Muscle layer of duodenum (tissue), 2 donors: ENCODE measurements around the gene CARHSP1.

Experiments
- H3K27ac ChIP-seq: one replicate; pipeline ENCODE4 v1.7.0; 2013; ENCODE audit warnings: mild to moderate bottlenecking, low read length
- H3K27me3 ChIP-seq: one replicate; pipeline ENCODE4 v1.7.0; 2013; ENCODE audit warnings: low read depth, mild to moderate bottlenecking, control low read depth, low read length
- H3K36me3 ChIP-seq, 2 donors: one replicate each; pipeline ENCODE4 v1.7.0; 2013; ENCODE audit warnings: low read length in 2 of 2, control low read depth in 1 of 2, mild to moderate bottlenecking in 1 of 2; ENCODE audit not compliant: insufficient read depth in 2 of 2, control insufficient read depth in 1 of 2
- H3K4me1 ChIP-seq, 2 donors: one replicate each; pipeline ENCODE4 v1.7.0; 2013; ENCODE audit warnings: low read length in 2 of 2, mild to moderate bottlenecking in 2 of 2, control low read depth in 1 of 2, moderate library complexity in 1 of 2; ENCODE audit not compliant: insufficient read depth in 2 of 2, control insufficient read depth in 1 of 2
- H3K4me3 ChIP-seq, 2 donors: one replicate each; pipeline ENCODE4 v1.7.0; 2013; ENCODE audit warnings: low read length in 2 of 2, low read depth in 1 of 2, mild to moderate bottlenecking in 1 of 2
- H3K9me3 ChIP-seq, 2 donors: one replicate each; pipeline ENCODE4 v1.7.0; 2013; ENCODE audit warnings: low read length in 2 of 2, control low read depth in 1 of 2, mild to moderate bottlenecking in 1 of 2; ENCODE audit not compliant: control insufficient read depth in 1 of 2
- donor health status: healthy.

CARHSP1 gene

DNA sequence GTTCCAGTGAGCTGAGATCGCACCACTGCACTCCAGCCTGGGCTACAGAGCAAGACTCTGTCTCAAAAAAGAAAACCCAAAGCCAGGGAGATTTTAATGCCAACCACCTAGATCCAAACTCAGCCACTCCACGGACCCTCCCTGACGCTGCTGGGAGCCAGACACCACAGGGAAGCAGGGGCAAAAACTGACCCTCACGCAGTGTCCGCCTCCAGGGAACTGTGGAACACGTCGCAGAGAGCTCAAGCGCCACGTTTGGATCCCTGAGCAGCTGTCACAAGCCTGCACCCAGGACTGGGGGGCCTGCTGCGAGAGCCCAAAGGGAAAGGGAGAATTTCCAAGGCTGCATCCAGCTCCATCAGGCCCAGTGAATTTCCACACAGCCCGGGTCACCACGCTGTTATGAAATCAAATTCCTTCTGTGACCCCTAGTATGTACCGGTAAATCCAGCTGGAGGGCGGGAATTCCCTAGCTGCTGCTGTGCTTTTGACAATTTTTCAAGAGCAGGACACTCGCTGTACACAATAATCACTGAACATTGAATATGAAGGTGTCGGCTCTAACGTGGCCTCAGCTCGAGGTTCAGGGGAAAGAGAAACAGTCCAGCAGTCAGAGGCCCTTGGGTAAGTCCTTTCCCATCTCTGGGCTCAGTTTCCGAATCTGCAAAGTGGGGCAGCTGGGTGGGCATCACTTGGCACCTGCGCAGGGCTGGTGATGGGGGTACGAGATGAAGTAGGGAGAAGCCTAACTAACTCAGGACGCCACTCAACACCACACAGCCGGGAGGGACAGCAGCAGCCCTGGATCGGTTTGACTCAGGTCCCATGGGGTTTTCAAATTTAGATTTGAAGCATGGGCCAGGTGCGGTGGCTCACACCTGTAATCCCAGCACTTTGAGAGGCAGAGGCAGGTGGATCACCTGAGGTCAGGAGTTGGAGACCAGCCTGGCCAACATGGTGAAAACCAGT is 8.6 kb downstream of the CARHSP1 start:
- Histone ChIP-seq H3K36me3 (peaks cover 9 to 23% of the 10 kb centered on the region in 2 donors), H3K27ac (no peak overlapping the region), H3K4me3 (no peak overlapping the region), H3K4me1 (peaks cover 9 to 21% of the 10 kb centered on the region in 2 donors), H3K9me3 (no peaks in the 10 kb centered on the region), H3K27me3 (no peaks in the 10 kb centered on the region)

DNA sequence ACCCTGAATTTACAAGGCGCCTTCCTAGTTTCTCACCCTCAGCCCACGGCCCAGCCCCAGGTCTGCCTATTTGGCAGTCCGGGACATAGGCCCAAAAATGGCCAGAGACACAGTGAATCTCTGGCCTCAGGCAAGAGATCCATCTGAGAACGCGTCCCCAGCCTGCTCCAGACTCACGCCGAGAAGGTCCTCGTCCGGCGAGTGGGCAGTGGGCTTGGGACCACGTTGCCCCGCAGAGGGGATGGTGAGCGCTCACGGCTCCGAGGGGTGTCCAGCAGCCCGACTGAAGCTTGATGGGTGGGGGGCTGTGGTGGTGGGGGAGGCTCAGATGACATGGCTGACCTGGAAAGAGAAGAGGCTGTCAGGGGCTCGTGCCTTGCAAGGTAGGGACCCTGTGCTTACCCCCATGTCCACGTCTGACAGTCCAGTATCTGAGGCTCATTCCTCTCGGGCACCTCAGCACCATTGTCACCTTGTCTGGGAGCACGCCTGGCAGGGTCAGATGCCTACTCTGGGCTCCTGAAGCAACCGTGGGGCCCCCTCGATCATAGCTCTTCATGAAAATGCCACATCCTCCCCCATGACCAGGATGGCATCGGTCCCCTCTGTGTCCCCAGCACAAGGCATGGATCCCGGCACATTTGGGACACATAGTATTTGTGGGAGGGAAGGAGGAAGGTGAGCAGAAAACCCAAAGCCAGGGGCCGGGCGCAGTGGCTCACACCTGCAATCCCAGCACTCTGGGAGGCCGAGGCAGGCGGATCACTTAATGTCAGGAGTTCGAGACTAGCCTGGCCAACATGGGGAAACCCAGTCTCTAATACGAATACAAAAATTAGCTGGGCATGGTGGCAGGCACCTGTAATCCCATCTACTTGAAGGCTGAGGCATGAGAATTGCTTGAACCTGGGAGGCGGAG is 9.6 kb downstream of the CARHSP1 start:
- H3K36me3 ChIP-seq: peaks cover 15 to 32% of the 10 kb centered on the region in 2 donors

GRCh38 chr16:8855972-8856371 is 12.8 kb downstream of the CARHSP1 start:
- no peaks in the 10 kb centered on the region for H3K4me1 ChIP-seq
- no peaks in the 10 kb centered on the region for H3K27me3 ChIP-seq
- H3K4me3 ChIP-seq: no peak overlapping the region
- no peak overlapping the region for H3K27ac ChIP-seq
- peaks cover 28 to 42% of the 10 kb centered on the region in 2 donors for H3K36me3 ChIP-seq
- H3K9me3 ChIP-seq: no peaks in the 10 kb centered on the region

More for the DNA sequence above, 9.6 kb downstream of the CARHSP1 start:
- H3K9me3 ChIP-seq: no peaks in the 10 kb centered on the region
- H3K4me1 ChIP-seq: peaks cover 9 to 11% of the 10 kb centered on the region in 2 donors
- no peak overlapping the region for H3K4me3 ChIP-seq
- H3K27me3 ChIP-seq: no peaks in the 10 kb centered on the region
- no peak overlapping the region for H3K27ac ChIP-seq

GRCh38 chr16:8855051-8855786 is 13.6 kb downstream of the CARHSP1 start:
- no peaks in the 10 kb centered on the region for H3K4me1 ChIP-seq
- H3K27ac ChIP-seq: no peak overlapping the region
- H3K27me3 ChIP-seq: no peaks in the 10 kb centered on the region
- no peak overlapping the region for H3K4me3 ChIP-seq
- H3K9me3 ChIP-seq: no peaks in the 10 kb centered on the region
- peaks cover 28 to 42% of the 10 kb centered on the region in 2 donors for H3K36me3 ChIP-seq

- Histone ChIP-seq H3K27ac (no peak overlapping the region), H3K36me3 (peaks cover 35 to 49% of the 10 kb centered on the region in 2 donors)
Measured at GRCh38 chr16:8854298-8854948, 14.4 kb downstream of the CARHSP1 start.

GRCh38 chr16:8853611-8854010 is 15.2 kb downstream of the CARHSP1 start:
- Histone ChIP-seq H3K4me3 (no peak overlapping the region), H3K27ac (no peak overlapping the region), H3K36me3 (peaks cover 35 to 56% of the 10 kb centered on the region in 2 donors), H3K9me3 (no peaks in the 10 kb centered on the region), H3K27me3 (no peaks in the 10 kb centered on the region), H3K4me1 (peaks cover 0 to 3% of the 10 kb centered on the region in 2 donors)

More at GRCh38 chr16:8854298-8854948, 14.4 kb downstream of the CARHSP1 start:
- no peaks in the 10 kb centered on the region for H3K27me3 ChIP-seq
- no peaks in the 10 kb centered on the region for H3K9me3 ChIP-seq
- peaks cover 0 to 3% of the 10 kb centered on the region in 2 donors for H3K4me1 ChIP-seq
- no peak overlapping the region for H3K4me3 ChIP-seq

DNA sequence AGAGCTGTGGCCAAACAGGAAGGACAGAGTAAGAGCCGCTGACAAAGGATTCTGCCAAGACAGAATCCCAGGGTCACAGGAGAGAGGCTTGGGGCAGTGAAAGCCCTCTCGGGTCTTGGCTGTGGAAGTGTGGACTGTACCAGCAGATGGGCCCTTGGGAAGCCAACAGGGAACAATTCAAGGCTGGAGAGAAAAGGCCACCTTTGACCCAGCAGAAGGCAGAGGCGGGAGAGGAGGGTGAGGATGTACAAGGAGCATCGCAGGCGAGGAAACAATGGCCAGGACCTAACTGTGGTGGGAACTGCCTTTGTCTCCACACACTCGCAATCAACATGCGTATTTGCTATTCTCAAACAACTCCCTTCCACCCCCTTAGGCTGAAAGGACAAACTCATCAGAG is 15.7 kb downstream of the CARHSP1 start:
- Histone ChIP-seq H3K27ac (no peak overlapping the region), H3K36me3 (peaks cover 40 to 56% of the 10 kb centered on the region in 2 donors), H3K27me3 (no peaks in the 10 kb centered on the region), H3K4me3 (no peak overlapping the region), H3K9me3 (no peaks in the 10 kb centered on the region), H3K4me1 (peaks cover 0 to 3% of the 10 kb centered on the region in 2 donors)

DNA sequence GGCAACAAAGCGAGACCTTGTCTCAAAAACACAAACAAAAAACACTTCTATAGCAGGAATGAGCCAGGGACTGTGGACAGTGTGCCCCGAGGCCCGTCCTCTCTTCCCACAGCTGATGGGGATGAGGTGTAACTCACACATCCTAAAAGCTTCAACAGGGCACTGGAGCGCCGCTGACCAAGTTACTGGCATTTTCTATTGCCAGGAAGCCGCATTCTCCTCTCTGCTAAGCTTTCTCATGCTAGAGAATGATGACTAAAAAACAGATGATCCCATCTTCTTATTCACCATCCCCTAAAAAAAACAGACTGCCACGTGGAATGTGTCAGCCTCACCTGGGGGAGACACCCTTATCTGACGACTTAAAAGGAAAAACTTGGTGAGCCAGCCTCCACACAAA is 16.3 kb downstream of the CARHSP1 start:
- Histone ChIP-seq H3K27ac (no peak overlapping the region), H3K4me1 (peaks cover 0 to 3% of the 10 kb centered on the region in 2 donors), H3K36me3 (peaks cover 40 to 54% of the 10 kb centered on the region in 2 donors)

GRCh38 chr16:8851761-8852403 is 16.9 kb downstream of the CARHSP1 start:
- Histone ChIP-seq H3K4me3 (no peak overlapping the region), H3K9me3 (no peaks in the 10 kb centered on the region), H3K27ac (no peak overlapping the region), H3K27me3 (no peaks in the 10 kb centered on the region), H3K4me1 (peaks cover 0 to 3% of the 10 kb centered on the region in 2 donors), H3K36me3 (peaks cover 40 to 54% of the 10 kb centered on the region in 2 donors)

More for the DNA sequence above, 16.3 kb downstream of the CARHSP1 start:
- Histone ChIP-seq H3K4me3 (no peak overlapping the region), H3K27me3 (no peaks in the 10 kb centered on the region), H3K9me3 (no peaks in the 10 kb centered on the region)
